ENCODE results near the gene TRIM41. TPM values are rescaled to one million over a fixed set of nuclear protein-coding genes. Genes with fewer than 3 reads are reported as not detected.

TRIM41 gene
- total and polyA plus RNA-seq, 9 of the 15 experiments (the other 6 are each of a cell fraction or from before 2014, with no cell fraction given), result 1.8 to 47.6 (median 20.9) TPM

GRCh38 chr5:181234455-181235306, 11.6 kb downstream of the TRIM41 start (continued):
- TF ChIP-seq ARID4B (CRISPR knock-in tag; IDR thresholded peaks at IDR 0.05) (no peak), ELK3 (CRISPR knock-in tag; IDR thresholded peaks at IDR 0.05) (no peak), TEAD1 (CRISPR knock-in tag; IDR thresholded peaks at IDR 0.05) (no peak), HMG20B (CRISPR knock-in tag; IDR thresholded peaks at IDR 0.05) (no peak), DDX20 (tag; IDR thresholded peaks at IDR 0.05; ENCODE audit: low read depth) (no peak), ZFP30 (CRISPR knock-in tag; IDR thresholded peaks at IDR 0.05; ENCODE audit: borderline replicate concordance) (no peak), ZNF740 (CRISPR knock-in tag; IDR thresholded peaks at IDR 0.05) (no peak), ZNF740 (tag; IDR thresholded peaks at IDR 0.05) (no peak), RBFOX2 (IDR thresholded peaks at IDR 0.05; ENCODE audit: low read depth, low read length) (peak; percentile 72), TCF15 (CRISPR knock-in tag; IDR thresholded peaks at IDR 0.05) (no peak), CBX2 (IDR thresholded peaks at IDR 0.05; ENCODE audit: insufficient read depth, low read length, poor library complexity, severe bottlenecking) (no peak), SNIP1 (IDR thresholded peaks at IDR 0.05; ENCODE audit: low read depth) (no peak), USF2 (CRISPR knock-in tag; IDR thresholded peaks at IDR 0.05) (no peak), SMAD4 (CRISPR knock-in tag; conservative IDR thresholded peaks at IDR 0.05) (no peak), EWSR1 (IDR thresholded peaks at IDR 0.05; ENCODE audit: borderline replicate concordance, low read depth, partially characterized antibody) (peak; percentile 87), POLR2AphosphoS5 (IDR thresholded peaks at IDR 0.05; ENCODE audit: control insufficient read depth, insufficient read depth, low read depth, low read length) (peak; percentile 25; the same call in 1 of the 2 replicates), CBX1 (IDR thresholded peaks at IDR 0.05; ENCODE audit: low read depth) (0 out of 2 replicates have a peak, but pooled peaks have one; percentile 35), ZNF274 (IDR thresholded peaks at IDR 0.05; ENCODE audit: borderline replicate concordance, low read depth, low read length) (no peak)

Data from K562 (cell line).